Parathyroid adenoma (tissue), 2 donors: ENCODE data around the gene TRPC5OS.

Source experiments
- H2AFZ ChIP-seq: fragments of 300-600 bp; sonication (generic); one replicate; pipeline ENCODE4 v1.7.0; 2017; ENCODE audit warnings: antibody characterized with exemption, mild to moderate bottlenecking
- H3K27ac ChIP-seq: fragments of 300-600 bp; sonication (generic); one replicate; pipeline ENCODE4 v1.7.0; 2017
- H3K27me3 ChIP-seq: fragments of 300-600 bp; sonication (generic); one replicate; pipeline ENCODE4 v1.7.0; 2017; ENCODE audit warnings: low read length; ENCODE audit not compliant: control insufficient read depth, insufficient read depth
- H3K36me3 ChIP-seq: fragments of 300-600 bp; sonication (generic); one replicate; pipeline ENCODE4 v1.7.0; 2017; ENCODE audit warnings: low read length; ENCODE audit not compliant: control insufficient read depth, insufficient read depth
- H3K4me1 ChIP-seq: fragments of 300-600 bp; sonication (generic); one replicate; pipeline ENCODE4 v1.7.0; 2017; ENCODE audit warnings: control low read depth
- H3K4me2 ChIP-seq: fragments of 300-600 bp; sonication (generic); one replicate; pipeline ENCODE4 v1.7.0; 2017; ENCODE audit warnings: low read length
- H3K4me3 ChIP-seq: fragments of 300-600 bp; sonication (generic); one replicate; pipeline ENCODE4 v1.7.0; 2017; ENCODE audit warnings: low read depth, low read length
- H3K79me2 ChIP-seq: fragments of 300-600 bp; sonication (generic); one replicate; pipeline ENCODE4 v1.7.0; 2017; ENCODE audit warnings: control low read depth
- H3K9ac ChIP-seq: fragments of 300-600 bp; sonication (generic); one replicate; pipeline ENCODE4 v1.7.0; 2017; ENCODE audit warnings: mild to moderate bottlenecking
- H3K9me3 ChIP-seq: fragments of 300-600 bp; sonication (generic); one replicate; pipeline ENCODE4 v1.7.0; 2017; ENCODE audit warnings: low read length; ENCODE audit not compliant: control insufficient read depth
- CTCF ChIP-seq: fragments of 300-600 bp; sonication (generic); IDR thresholded peaks from one replicate; pipeline ENCODE4 v1.7.0; 2017; ENCODE audit warnings: antibody characterized with exemption, mild to moderate bottlenecking
- donor health status: primary hyperparathyroidism.

The TRPC5OS gene

GRCh38 chrX:111869639-111870034 is 6.3 kb upstream of the TRPC5OS start:
- Histone ChIP-seq H3K9ac (no peak overlapping the region), H3K9me3 (no peaks in the 10 kb centered on the region), H3K79me2 (no peaks in the 10 kb centered on the region), H3K27me3 (no peaks in the 10 kb centered on the region), H3K36me3 (no peaks in the 10 kb centered on the region), H3K4me1 (no peaks in the 10 kb centered on the region), H3K4me2 (no peak overlapping the region), H2AFZ (no peak overlapping the region), H3K27ac (no peak overlapping the region), H3K4me3 (no peak overlapping the region)
- peak; percentile 47 for TF ChIP-seq CTCF

GRCh38 chrX:111874241-111874640 is 1.7 kb upstream of the TRPC5OS start:
- Histone ChIP-seq H3K27ac (no peak overlapping the region), H3K4me2 (no peak overlapping the region), H3K36me3 (no peaks in the 10 kb centered on the region), H3K27me3 (no peaks in the 10 kb centered on the region), H3K4me3 (no peak overlapping the region), H3K9ac (no peak overlapping the region), H2AFZ (no peak overlapping the region), H3K4me1 (no peaks in the 10 kb centered on the region), H3K79me2 (no peaks in the 10 kb centered on the region), H3K9me3 (no peaks in the 10 kb centered on the region)
- no peak for TF ChIP-seq CTCF

GRCh38 chrX:111876646-111877045 is 665 bp downstream of the TRPC5OS start:
- Histone ChIP-seq H3K4me1 (no peaks in the 10 kb centered on the region), H3K4me2 (no peak overlapping the region), H2AFZ (no peak overlapping the region), H3K4me3 (no peak overlapping the region), H3K36me3 (no peaks in the 10 kb centered on the region), H3K9ac (no peak overlapping the region), H3K9me3 (no peaks in the 10 kb centered on the region), H3K79me2 (no peaks in the 10 kb centered on the region), H3K27ac (no peak overlapping the region), H3K27me3 (no peaks in the 10 kb centered on the region)
- no peak for TF ChIP-seq CTCF

GRCh38 chrX:111877681-111878080 is 1.7 kb downstream of the TRPC5OS start:
- Histone ChIP-seq H3K27ac (no peak overlapping the region), H2AFZ (no peak overlapping the region), H3K79me2 (no peaks in the 10 kb centered on the region), H3K4me2 (no peak overlapping the region), H3K9ac (no peak overlapping the region), H3K36me3 (no peaks in the 10 kb centered on the region), H3K4me3 (no peak overlapping the region), H3K9me3 (no peaks in the 10 kb centered on the region), H3K4me1 (no peaks in the 10 kb centered on the region), H3K27me3 (no peaks in the 10 kb centered on the region)
- TF ChIP-seq CTCF, result no peak

GRCh38 chrX:111880735-111881134 is 4.8 kb downstream of the TRPC5OS start:
- Histone ChIP-seq H3K36me3 (no peaks in the 10 kb centered on the region), H3K4me1 (no peaks in the 10 kb centered on the region), H3K9ac (no peak overlapping the region), H3K27me3 (no peaks in the 10 kb centered on the region), H3K27ac (no peak overlapping the region), H2AFZ (no peak overlapping the region), H3K9me3 (no peaks in the 10 kb centered on the region), H3K79me2 (no peaks in the 10 kb centered on the region), H3K4me3 (no peak overlapping the region), H3K4me2 (no peak overlapping the region)
- no peak for TF ChIP-seq CTCF
